WTC11 (cell line): Measurements from ENCODE around the gene MCF2L.

ENCODE experiments used
- CREM ChIP-seq: sonication (generic); formaldehyde crosslinking; IDR thresholded peaks from 2 replicates; pipeline ENCODE4 v1.8.1; 2022; ENCODE audit warnings: mild to moderate bottlenecking, missing genetic modification reagents, moderate library complexity
- JUN ChIP-seq: sonication (generic); formaldehyde crosslinking; IDR thresholded peaks from 2 replicates; pipeline ENCODE4 v1.8.0; 2023; ENCODE audit warnings: mild to moderate bottlenecking, missing genetic modification reagents
- NFYB ChIP-seq: sonication (generic); formaldehyde crosslinking; conservative IDR thresholded peaks from 2 replicates; pipeline ENCODE4 v1.8.0; 2022; ENCODE audit warnings: low read depth, missing genetic modification reagents
- NR1H2 ChIP-seq: sonication (generic); formaldehyde crosslinking; IDR thresholded peaks from 2 replicates; pipeline ENCODE4 v1.9.0; 2021; ENCODE audit warnings: mild to moderate bottlenecking, moderate library complexity, missing genetic modification reagents
- TEAD4 ChIP-seq: sonication (generic); formaldehyde crosslinking; IDR thresholded peaks from 2 replicates; pipeline ENCODE4 v1.8.0; 2022; ENCODE audit warnings: mild to moderate bottlenecking, missing genetic modification reagents
- TF ChIP-seq, protein P1 (sequence below): sonication (generic); formaldehyde crosslinking; conservative IDR thresholded peaks from 2 replicates; pipeline ENCODE4 v1.8.1; 2022; ENCODE audit warnings: mild to moderate bottlenecking, missing genetic modification reagents
- TF ChIP-seq, protein P2 (sequence below): sonication (generic); formaldehyde crosslinking; IDR thresholded peaks from 2 replicates; pipeline ENCODE4 v1.8.1; 2022; ENCODE audit warnings: missing genetic modification reagents, borderline replicate concordance
- TF ChIP-seq, protein P3 (sequence below): fragments of 200-600 bp; IDR thresholded peaks from 2 replicates; pipeline ENCODE4 v1.8.0; 2022; ENCODE audit warnings: antibody characterized with exemption
- TF ChIP-seq, protein P4 (sequence below): sonication (generic); formaldehyde crosslinking; IDR thresholded peaks from 2 replicates; pipeline ENCODE4 v1.8.0; 2023; ENCODE audit warnings: missing genetic modification reagents
- TF ChIP-seq, protein P5 (sequence below): fragments of 250-450 bp; sonication (Bioruptor Pico); IDR thresholded peaks from 2 replicates; pipeline ENCODE4 v1.8.0; 2021; ENCODE audit warnings: mild to moderate bottlenecking
- TF ChIP-seq, protein P6 (sequence below): sonication (generic); formaldehyde crosslinking; IDR thresholded peaks from 2 replicates; pipeline ENCODE4 v1.8.0; 2022; ENCODE audit warnings: mild to moderate bottlenecking, missing genetic modification reagents
- TF ChIP-seq, protein P7 (sequence below): sonication (generic); formaldehyde crosslinking; IDR thresholded peaks from 2 replicates; pipeline ENCODE4 v1.8.1; 2023; ENCODE audit warnings: mild to moderate bottlenecking, missing genetic modification reagents

DNA sequence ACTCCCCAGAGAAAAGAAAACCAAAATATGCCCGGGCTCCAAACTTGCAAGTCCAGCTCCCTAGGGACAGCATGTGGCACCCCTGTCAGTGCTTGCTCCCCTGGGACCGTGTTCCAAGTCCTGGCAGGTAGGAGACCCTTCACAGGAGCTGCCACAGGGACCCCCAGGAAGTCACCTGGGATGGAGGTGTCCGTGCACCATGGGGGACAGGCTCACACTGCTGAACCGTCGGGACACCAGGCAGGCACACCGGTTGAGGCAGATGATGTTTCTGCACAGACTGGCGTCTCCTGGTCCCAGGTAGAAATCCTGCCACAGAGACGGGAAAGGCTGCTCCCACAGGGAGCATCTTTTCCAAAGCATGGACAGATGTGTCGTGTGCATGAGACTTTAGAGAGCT is 177.7 kb downstream of the MCF2L start:
- TF ChIP-seq NFYB (CRISPR knock-in tag) (no peak), CREM (CRISPR knock-in tag) (no peak), NR1H2 (CRISPR knock-in tag) (no peak), TEAD4 (no peak), JUN (no peak)
- TF ChIP-seq, protein P1, sequence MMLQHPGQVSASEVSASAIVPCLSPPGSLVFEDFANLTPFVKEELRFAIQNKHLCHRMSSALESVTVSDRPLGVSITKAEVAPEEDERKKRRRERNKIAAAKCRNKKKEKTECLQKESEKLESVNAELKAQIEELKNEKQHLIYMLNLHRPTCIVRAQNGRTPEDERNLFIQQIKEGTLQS (CRISPR knock-in tag) = no peak
- TF ChIP-seq, protein P2, sequence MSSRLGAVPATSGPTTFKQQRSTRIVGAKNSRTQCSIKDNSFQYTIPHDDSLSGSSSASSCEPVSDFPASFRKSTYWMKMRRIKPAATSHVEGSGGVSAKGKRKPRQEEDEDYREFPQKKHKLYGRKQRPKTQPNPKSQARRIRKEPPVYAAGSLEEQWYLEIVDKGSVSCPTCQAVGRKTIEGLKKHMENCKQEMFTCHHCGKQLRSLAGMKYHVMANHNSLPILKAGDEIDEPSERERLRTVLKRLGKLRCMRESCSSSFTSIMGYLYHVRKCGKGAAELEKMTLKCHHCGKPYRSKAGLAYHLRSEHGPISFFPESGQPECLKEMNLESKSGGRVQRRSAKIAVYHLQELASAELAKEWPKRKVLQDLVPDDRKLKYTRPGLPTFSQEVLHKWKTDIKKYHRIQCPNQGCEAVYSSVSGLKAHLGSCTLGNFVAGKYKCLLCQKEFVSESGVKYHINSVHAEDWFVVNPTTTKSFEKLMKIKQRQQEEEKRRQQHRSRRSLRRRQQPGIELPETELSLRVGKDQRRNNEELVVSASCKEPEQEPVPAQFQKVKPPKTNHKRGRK (CRISPR knock-in tag) = no peak
- TF ChIP-seq, protein P3, sequence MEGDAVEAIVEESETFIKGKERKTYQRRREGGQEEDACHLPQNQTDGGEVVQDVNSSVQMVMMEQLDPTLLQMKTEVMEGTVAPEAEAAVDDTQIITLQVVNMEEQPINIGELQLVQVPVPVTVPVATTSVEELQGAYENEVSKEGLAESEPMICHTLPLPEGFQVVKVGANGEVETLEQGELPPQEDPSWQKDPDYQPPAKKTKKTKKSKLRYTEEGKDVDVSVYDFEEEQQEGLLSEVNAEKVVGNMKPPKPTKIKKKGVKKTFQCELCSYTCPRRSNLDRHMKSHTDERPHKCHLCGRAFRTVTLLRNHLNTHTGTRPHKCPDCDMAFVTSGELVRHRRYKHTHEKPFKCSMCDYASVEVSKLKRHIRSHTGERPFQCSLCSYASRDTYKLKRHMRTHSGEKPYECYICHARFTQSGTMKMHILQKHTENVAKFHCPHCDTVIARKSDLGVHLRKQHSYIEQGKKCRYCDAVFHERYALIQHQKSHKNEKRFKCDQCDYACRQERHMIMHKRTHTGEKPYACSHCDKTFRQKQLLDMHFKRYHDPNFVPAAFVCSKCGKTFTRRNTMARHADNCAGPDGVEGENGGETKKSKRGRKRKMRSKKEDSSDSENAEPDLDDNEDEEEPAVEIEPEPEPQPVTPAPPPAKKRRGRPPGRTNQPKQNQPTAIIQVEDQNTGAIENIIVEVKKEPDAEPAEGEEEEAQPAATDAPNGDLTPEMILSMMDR = no peak
- TF ChIP-seq, protein P4, sequence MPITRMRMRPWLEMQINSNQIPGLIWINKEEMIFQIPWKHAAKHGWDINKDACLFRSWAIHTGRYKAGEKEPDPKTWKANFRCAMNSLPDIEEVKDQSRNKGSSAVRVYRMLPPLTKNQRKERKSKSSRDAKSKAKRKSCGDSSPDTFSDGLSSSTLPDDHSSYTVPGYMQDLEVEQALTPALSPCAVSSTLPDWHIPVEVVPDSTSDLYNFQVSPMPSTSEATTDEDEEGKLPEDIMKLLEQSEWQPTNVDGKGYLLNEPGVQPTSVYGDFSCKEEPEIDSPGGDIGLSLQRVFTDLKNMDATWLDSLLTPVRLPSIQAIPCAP (CRISPR knock-in tag) = no peak
- TF ChIP-seq, protein P5, sequence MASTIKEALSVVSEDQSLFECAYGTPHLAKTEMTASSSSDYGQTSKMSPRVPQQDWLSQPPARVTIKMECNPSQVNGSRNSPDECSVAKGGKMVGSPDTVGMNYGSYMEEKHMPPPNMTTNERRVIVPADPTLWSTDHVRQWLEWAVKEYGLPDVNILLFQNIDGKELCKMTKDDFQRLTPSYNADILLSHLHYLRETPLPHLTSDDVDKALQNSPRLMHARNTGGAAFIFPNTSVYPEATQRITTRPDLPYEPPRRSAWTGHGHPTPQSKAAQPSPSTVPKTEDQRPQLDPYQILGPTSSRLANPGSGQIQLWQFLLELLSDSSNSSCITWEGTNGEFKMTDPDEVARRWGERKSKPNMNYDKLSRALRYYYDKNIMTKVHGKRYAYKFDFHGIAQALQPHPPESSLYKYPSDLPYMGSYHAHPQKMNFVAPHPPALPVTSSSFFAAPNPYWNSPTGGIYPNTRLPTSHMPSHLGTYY (CRISPR knock-in tag) = no peak
- TF ChIP-seq, protein P6, sequence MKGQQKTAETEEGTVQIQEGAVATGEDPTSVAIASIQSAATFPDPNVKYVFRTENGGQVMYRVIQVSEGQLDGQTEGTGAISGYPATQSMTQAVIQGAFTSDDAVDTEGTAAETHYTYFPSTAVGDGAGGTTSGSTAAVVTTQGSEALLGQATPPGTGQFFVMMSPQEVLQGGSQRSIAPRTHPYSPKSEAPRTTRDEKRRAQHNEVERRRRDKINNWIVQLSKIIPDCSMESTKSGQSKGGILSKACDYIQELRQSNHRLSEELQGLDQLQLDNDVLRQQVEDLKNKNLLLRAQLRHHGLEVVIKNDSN (CRISPR knock-in tag) = no peak
- TF ChIP-seq, protein P7, sequence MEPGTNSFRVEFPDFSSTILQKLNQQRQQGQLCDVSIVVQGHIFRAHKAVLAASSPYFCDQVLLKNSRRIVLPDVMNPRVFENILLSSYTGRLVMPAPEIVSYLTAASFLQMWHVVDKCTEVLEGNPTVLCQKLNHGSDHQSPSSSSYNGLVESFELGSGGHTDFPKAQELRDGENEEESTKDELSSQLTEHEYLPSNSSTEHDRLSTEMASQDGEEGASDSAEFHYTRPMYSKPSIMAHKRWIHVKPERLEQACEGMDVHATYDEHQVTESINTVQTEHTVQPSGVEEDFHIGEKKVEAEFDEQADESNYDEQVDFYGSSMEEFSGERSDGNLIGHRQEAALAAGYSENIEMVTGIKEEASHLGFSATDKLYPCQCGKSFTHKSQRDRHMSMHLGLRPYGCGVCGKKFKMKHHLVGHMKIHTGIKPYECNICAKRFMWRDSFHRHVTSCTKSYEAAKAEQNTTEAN (CRISPR knock-in tag) = no peak
